IMR-90 (cell line): ENCODE measurements around the gene TGIF2LX. TPM values are rescaled to one million over a fixed set of nuclear protein-coding genes. Genes with fewer than 3 reads are reported as not detected.
"Not testable (repeated sequence)": the region's sequence is repeated elsewhere in the genome, so short reads cannot be mapped to it uniquely, and the experiment has no call there.

Experiments used
- ATAC-seq: fragments of 200-7000 bp; cut with Tn5 transposase; 2 replicates; pipeline ENCODE4 v1.9.1; 2020; ENCODE audit warnings: low read depth, mild to moderate bottlenecking, moderate library complexity
- Bru-seq: library from RNA; stranded (reverse); fragments of 400-500 nt; gene quantifications from one replicate; lab custom pipeline; 2021; lab: Mats Ljungman, UMichigan
- BruChase-seq, 2 experiments: library from RNA; stranded (reverse); fragments of 400-500 nt; gene quantifications; one replicate each; lab custom pipeline; 2021; lab: Mats Ljungman, UMichigan
- BruUV-seq: library from RNA; stranded (reverse); fragments of 400-500 nt; replicated peaks from 2 replicates; lab custom pipeline; 2021; lab: Mats Ljungman, UMichigan
- CTCF ChIA-PET: fragments of 300-600 bp; formaldehyde crosslinking; extraction: SDS; loops from one replicate; lab custom pipeline; 2021; ENCODE audit warnings: antibody characterized with exemption; lab: Yijun Ruan, JAX
- POLR2A ChIA-PET: fragments of 300-600 bp; sonication (Branson Sonifier 250); formaldehyde crosslinking; loops from one replicate; lab custom pipeline; 2022; ENCODE audit warnings: antibody characterized with exemption; ENCODE audit not compliant: unreplicated experiment; lab: Charles Lee
- DNase-seq: peaks from one replicate; pipeline ENCODE4 v3.0.0; 2013
- H2AFZ ChIP-seq: replicated peaks from 2 replicates; pipeline ENCODE3; 2013; ENCODE audit warnings: low read length, mild to moderate bottlenecking; ENCODE audit not compliant: poor library complexity
- H2AK5ac ChIP-seq: 2 replicates; pipeline ENCODE4 v1.6.1; 2013; ENCODE audit warnings: low read depth, low read length, inconsistent platforms
- H2AK9ac ChIP-seq: replicated peaks from 2 replicates; pipeline ENCODE3; 2013; ENCODE audit warnings: mild to moderate bottlenecking, low read depth, low read length, moderate library complexity; ENCODE audit not compliant: poor library complexity
- H2BK120ac ChIP-seq: 2 replicates; pipeline ENCODE4 v1.6.1; 2013; ENCODE audit warnings: low read depth, low read length, inconsistent platforms
- H2BK15ac ChIP-seq: 3 replicates; pipeline ENCODE4 v1.6.1; 2013; ENCODE audit warnings: low read depth, low read length, inconsistent platforms
- H2BK20ac ChIP-seq: 2 replicates; pipeline ENCODE4 v1.6.1; 2013; ENCODE audit warnings: low read depth, mild to moderate bottlenecking, inconsistent platforms, low read length, moderate library complexity
- H2BK5ac ChIP-seq: 2 replicates; pipeline ENCODE4 v1.6.1; 2013; ENCODE audit warnings: mild to moderate bottlenecking, low read depth, low read length, inconsistent platforms; ENCODE audit not compliant: poor library complexity, severe bottlenecking
- H3K14ac ChIP-seq: replicated peaks from 2 replicates; pipeline ENCODE4 v1.6.1; 2013; ENCODE audit warnings: low read depth, low read length, inconsistent platforms
- H3K18ac ChIP-seq: 2 replicates; pipeline ENCODE4 v1.6.1; 2013; ENCODE audit warnings: low read depth, low read length, control low read depth
- H3K23ac ChIP-seq: 2 replicates; pipeline ENCODE4 v1.6.1; 2013; ENCODE audit warnings: low read depth, low read length, inconsistent platforms
- H3K27ac ChIP-seq: 2 replicates; pipeline ENCODE4 v1.5.1; 2013; ENCODE audit warnings: mild to moderate bottlenecking, control low read depth, low read length; ENCODE audit not compliant: insufficient read depth
- H3K27me3 ChIP-seq: 2 replicates; pipeline ENCODE4 v1.6.1; 2013; ENCODE audit warnings: low read length; ENCODE audit not compliant: control insufficient read depth, insufficient read depth
- H3K36me3 ChIP-seq: 2 replicates; pipeline ENCODE4 v1.6.1; 2013; ENCODE audit warnings: low read length, mixed read lengths; ENCODE audit not compliant: control insufficient read depth, insufficient read depth
- H3K4ac ChIP-seq: 2 replicates; pipeline ENCODE4 v1.6.1; 2013; ENCODE audit warnings: low read depth, low read length, inconsistent platforms
- H3K4me1 ChIP-seq: 2 replicates; pipeline ENCODE4 v1.6.1; 2013; ENCODE audit warnings: low read length, mixed read lengths; ENCODE audit not compliant: control insufficient read depth, insufficient read depth
- H3K4me2 ChIP-seq: 2 replicates; pipeline ENCODE4 v1.6.1; 2013; ENCODE audit warnings: low read depth, mild to moderate bottlenecking, control low read depth, low read length, moderate library complexity
- H3K4me3 ChIP-seq: 2 replicates; pipeline ENCODE4 v1.5.1; 2013; ENCODE audit warnings: low read depth, mild to moderate bottlenecking, control low read depth, low read length, moderate library complexity; ENCODE audit not compliant: insufficient read depth
- H3K56ac ChIP-seq: 2 replicates; pipeline ENCODE4 v1.6.1; 2013; ENCODE audit warnings: low read length, inconsistent platforms; ENCODE audit not compliant: insufficient read depth; ENCODE audit errors: extremely low read depth
- H3K79me1 ChIP-seq, 2 experiments: 2 replicates each; pipeline ENCODE4 v1.6.1; 2013; ENCODE audit warnings: low read length in 2 of 2, inconsistent platforms in 1 of 2, low read depth in 1 of 2
- H3K9ac ChIP-seq: 2 replicates; pipeline ENCODE4 v1.6.1; 2013; ENCODE audit warnings: low read depth, low read length, control low read depth
- H3K9me1 ChIP-seq: 2 replicates; pipeline ENCODE4 v1.6.1; 2013; ENCODE audit warnings: low read length, inconsistent platforms; ENCODE audit not compliant: insufficient read depth
- H3K9me3 ChIP-seq: 2 replicates; pipeline ENCODE4 v1.6.1; 2013; ENCODE audit warnings: low read length; ENCODE audit not compliant: control insufficient read depth, insufficient read depth
- H4K20me1 ChIP-seq: 2 replicates; pipeline ENCODE4 v1.6.1; 2013; ENCODE audit warnings: low read length, inconsistent platforms; ENCODE audit not compliant: insufficient read depth
- H4K5ac ChIP-seq: 2 replicates; pipeline ENCODE4 v1.6.1; 2013; ENCODE audit warnings: mild to moderate bottlenecking, low read depth, low read length, control low read depth
- H4K8ac ChIP-seq, 2 experiments: 2 replicates each; pipeline ENCODE4 v1.6.1; 2013; ENCODE audit warnings: low read depth in 2 of 2, low read length in 2 of 2, control low read depth in 1 of 2, inconsistent platforms in 1 of 2
- H4K91ac ChIP-seq: 2 replicates; pipeline ENCODE4 v1.6.1; 2013; ENCODE audit warnings: low read depth, low read length, inconsistent platforms; ENCODE audit not compliant: insufficient read depth
- WGBS, 2 experiments: methylation state at CpG; one replicate each; pipeline versions ENCODE4 v1.1.5 to v1.1.7; 2013; ENCODE audit warnings: missing lambda C conversion rate in 2 of 2; ENCODE audit not compliant: insufficient read length in 1 of 2; ENCODE audit errors: extremely low coverage in 2 of 2; 5-methylcytosine and 5-hydroxymethylcytosine counted together
- dilution Hi-C: fragments of 300-500 bp; cut with HindIII; formaldehyde crosslinking; loops from one replicate; pipeline ENCODE4 v1.14.3; 2018; ENCODE audit warnings: low sequenced_read_pairs; ENCODE audit not compliant: unreplicated experiment
- in situ Hi-C: fragments of 300-500 bp; cut with MboI; formaldehyde crosslinking; loops from 3 replicates; pipeline ENCODE4 v1.14.3; 2019; ENCODE audit warnings: low sequenced_read_pairs, inconsistent platforms, mixed read lengths
- intact Hi-C: fragments of 100-400 bp; cut with micrococcal nuclease; formaldehyde crosslinking; loops from 2 replicates; pipeline ENCODE4 v1.10.0; 2022
- long read RNA-seq: library from polyadenylated mRNA; unstranded; transcript quantifications from one replicate; pipeline ENCODE4 v2.0.0, GENCODE V29; 2021; ENCODE audit not compliant: unreplicated experiment
- polyA plus RNA-seq, 3 experiments: library from polyadenylated mRNA; depleted of rRNA; stranded (reverse); fragments of >200 nt; gene quantifications; 2 replicates each; pipeline ENCODE4 v1.2.3, GENCODE V29; 2012; ENCODE audit warnings: low replicate concordance in 1 of 3
- total RNA-seq: library from RNA; depleted of rRNA; stranded (reverse); fragments of >200 nt; gene quantifications from 2 replicates; pipeline ENCODE4 v1.2.3, GENCODE V29; 2012; rRNA removed

The TGIF2LX gene
- total RNA-seq (not detected in 2 replicates), polyA plus RNA-seq (2012; rRNA removed) (not detected in 2 replicates), Bru-seq, nascent RNA (not detected), BruChase-seq, experiment 1, labeled RNA remaining after a 6-hour chase (not detected), BruChase-seq, experiment 2, labeled RNA remaining after a 2-hour chase (not detected)
- not detected in 2 replicates for polyA plus RNA-seq (2012; cell fraction: cytosol; rRNA removed)
- polyA plus RNA-seq (2012; cell fraction: nucleus; rRNA removed; ENCODE audit: low replicate concordance): not detected in 2 replicates
- long read RNA-seq: 0 reads

DNA sequence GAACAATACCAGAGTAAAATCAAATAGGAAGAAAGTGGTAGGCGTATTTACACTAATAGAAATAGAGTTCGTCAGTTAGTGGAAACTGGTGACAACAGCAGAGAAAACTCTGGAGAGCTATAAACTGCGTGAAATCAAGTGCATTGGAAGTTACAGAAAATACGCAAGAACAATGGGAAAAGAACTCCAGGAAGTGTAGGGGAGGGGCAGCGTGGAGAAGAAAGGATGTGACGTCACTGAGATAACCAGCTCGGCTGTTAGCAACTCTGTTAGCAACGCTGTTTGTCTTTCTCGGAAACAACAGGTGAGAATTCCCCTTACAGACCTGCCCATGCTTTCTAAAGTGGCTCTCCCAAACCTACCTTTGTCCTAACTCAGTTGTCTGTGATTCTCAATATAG, at the start of gene TGIF2LX:
Gene TGIF2LX (plus strand): TSS at position 244 of the 400 bp plus-strand sequence. CDS start 178 bp downstream, outside the sequence.
- dilution Hi-C loops, H3K27me3 ChIP-seq, H2AFZ ChIP-seq, DNase-seq, ATAC-seq, H3K4me3 ChIP-seq, H2BK5ac ChIP-seq, H2BK120ac ChIP-seq, H4K20me1 ChIP-seq, H4K5ac ChIP-seq, H3K4ac ChIP-seq, H4K91ac ChIP-seq, H3K4me1 ChIP-seq, in situ Hi-C loops, H3K9me1 ChIP-seq, H3K79me1 ChIP-seq, H3K56ac ChIP-seq, H3K36me3 ChIP-seq, H2AK5ac ChIP-seq, BruUV-seq, H3K9me3 ChIP-seq, H3K9ac ChIP-seq, H3K23ac ChIP-seq, intact Hi-C loops, H3K27ac ChIP-seq, H3K4me2 ChIP-seq, POLR2A ChIA-PET, H3K18ac ChIP-seq, H2BK20ac ChIP-seq, H2BK15ac ChIP-seq, CTCF ChIA-PET, H3K14ac ChIP-seq, H4K8ac ChIP-seq, H2AK9ac ChIP-seq: not testable (repeated sequence)
- 71% methylated on average over 3 of the region's 9 CpGs; no CpG with 5 or more reads in 1 of the 2 experiments for WGBS, 2 experiments

DNA sequence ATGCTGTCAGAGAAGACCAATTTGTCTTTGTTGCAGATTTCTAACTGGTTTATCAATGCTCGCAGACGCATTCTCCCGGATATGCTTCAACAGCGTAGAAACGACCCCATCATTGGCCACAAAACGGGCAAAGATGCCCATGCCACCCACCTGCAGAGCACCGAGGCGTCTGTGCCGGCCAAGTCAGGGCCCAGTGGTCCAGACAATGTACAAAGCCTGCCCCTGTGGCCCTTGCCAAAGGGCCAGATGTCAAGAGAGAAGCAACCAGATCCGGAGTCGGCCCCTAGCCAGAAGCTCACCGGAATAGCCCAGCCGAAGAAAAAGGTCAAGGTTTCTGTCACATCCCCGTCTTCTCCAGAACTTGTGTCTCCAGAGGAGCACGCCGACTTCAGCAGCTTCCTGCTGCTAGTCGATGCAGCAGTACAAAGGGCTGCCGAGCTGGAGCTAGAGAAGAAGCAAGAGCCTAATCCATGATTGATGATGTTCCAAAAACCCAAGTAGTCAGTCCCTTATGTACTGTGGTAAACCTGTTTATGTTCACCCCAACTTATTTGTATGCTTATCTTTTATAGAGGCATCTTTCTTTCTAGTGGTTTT, 728 bp downstream of the TGIF2LX start:
- BruUV-seq, H3K36me3 ChIP-seq, H3K4me1 ChIP-seq, H3K4me3 ChIP-seq, intact Hi-C loops, H2AK5ac ChIP-seq, H3K27ac ChIP-seq, H2BK15ac ChIP-seq, H3K9me1 ChIP-seq, H2AFZ ChIP-seq, H3K56ac ChIP-seq, POLR2A ChIA-PET, H2BK5ac ChIP-seq, H3K23ac ChIP-seq, DNase-seq, H3K27me3 ChIP-seq, H3K4me2 ChIP-seq, H4K8ac ChIP-seq, ATAC-seq, H2BK120ac ChIP-seq, H3K79me1 ChIP-seq, H4K91ac ChIP-seq, H4K5ac ChIP-seq, H3K9ac ChIP-seq, H2BK20ac ChIP-seq, dilution Hi-C loops, H3K4ac ChIP-seq, CTCF ChIA-PET, H3K9me3 ChIP-seq, in situ Hi-C loops, H3K14ac ChIP-seq, H4K20me1 ChIP-seq, H3K18ac ChIP-seq, H2AK9ac ChIP-seq: not testable (repeated sequence)
- no CpG with 5 or more reads among the region's 18 CpGs for WGBS, 2 experiments
